ENCODE measurements around the gene P2RY2. TPM values are rescaled to one million over a fixed set of nuclear protein-coding genes. Genes with fewer than 3 reads are reported as not detected.

Gene P2RY2
- total and polyA plus RNA-seq, 10 of the 15 experiments (the other 5 are each of a cell fraction or from before 2014, with no cell fraction given), result 0.03 to 0.23 (median 0.17) TPM; not detected in 7

DNA sequence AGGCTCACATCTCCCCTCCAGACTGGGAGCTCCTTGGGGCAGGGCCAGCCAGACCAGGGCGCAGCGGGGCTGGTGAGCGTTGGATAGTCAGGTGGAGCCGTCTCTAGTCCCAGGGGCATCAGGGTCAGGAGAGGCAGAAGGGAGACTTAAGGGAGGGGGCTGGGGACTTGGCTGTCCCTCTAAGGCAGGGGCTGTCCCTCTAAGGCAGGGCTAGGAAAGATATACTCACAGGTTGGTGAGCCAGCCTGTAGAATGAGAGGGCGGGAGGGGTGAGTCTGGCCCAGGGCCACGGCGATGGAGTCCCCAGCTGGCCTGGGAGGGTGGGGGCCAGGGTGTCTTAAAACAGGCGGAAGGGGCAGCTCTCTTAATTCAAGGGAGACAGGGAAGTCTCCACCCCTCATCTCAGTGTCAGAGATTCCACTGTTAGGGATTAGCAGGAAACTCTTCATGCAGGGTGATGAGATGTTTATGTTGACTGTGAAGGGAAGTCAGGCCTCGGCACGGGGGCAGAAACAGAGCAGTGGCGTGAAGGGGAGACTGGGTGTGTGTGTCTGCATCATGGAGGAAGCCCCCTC is 11.3 kb downstream of the P2RY2 start (continued):
- no peak for TF ChIP-seq NKRF (conservative IDR thresholded peaks at IDR 0.05)
- TF ChIP-seq SREBF1 (IDR thresholded peaks at IDR 0.05; ENCODE audit: low read length), result no peak
- no peak for TF ChIP-seq ZNF24 (IDR thresholded peaks at IDR 0.05)
- no peak for TF ChIP-seq SMARCA5 (IDR thresholded peaks at IDR 0.05)
- no peak for TF ChIP-seq YY1 (IDR thresholded peaks at IDR 0.05; ENCODE audit: low read depth, low read length)
- TF ChIP-seq USF2 (IDR thresholded peaks at IDR 0.05; ENCODE audit: borderline replicate concordance, low read depth, low read length), result no peak
- no peak for TF ChIP-seq CHD1 (IDR thresholded peaks at IDR 0.05; ENCODE audit: low read depth, low read length)
- no peak for TF ChIP-seq MYC (IDR thresholded peaks at IDR 0.05; ENCODE audit: insufficient read depth, insufficient read length, insufficient replicate concordance, low read length, severe bottlenecking)
- TF ChIP-seq IKZF1 (conservative IDR thresholded peaks at IDR 0.05), result no peak
- TF ChIP-seq IRF5 (IDR thresholded peaks at IDR 0.05; ENCODE audit: borderline replicate concordance), result no peak
- TF ChIP-seq, protein P1, sequence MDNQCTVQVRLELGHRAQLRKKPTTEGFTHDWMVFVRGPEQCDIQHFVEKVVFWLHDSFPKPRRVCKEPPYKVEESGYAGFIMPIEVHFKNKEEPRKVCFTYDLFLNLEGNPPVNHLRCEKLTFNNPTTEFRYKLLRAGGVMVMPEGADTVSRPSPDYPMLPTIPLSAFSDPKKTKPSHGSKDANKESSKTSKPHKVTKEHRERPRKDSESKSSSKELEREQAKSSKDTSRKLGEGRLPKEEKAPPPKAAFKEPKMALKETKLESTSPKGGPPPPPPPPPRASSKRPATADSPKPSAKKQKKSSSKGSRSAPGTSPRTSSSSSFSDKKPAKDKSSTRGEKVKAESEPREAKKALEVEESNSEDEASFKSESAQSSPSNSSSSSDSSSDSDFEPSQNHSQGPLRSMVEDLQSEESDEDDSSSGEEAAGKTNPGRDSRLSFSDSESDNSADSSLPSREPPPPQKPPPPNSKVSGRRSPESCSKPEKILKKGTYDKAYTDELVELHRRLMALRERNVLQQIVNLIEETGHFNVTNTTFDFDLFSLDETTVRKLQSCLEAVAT (IDR thresholded peaks at IDR 0.05), result no peak

Data from GM12878 (cell line).